GM12873 (cell line): ENCODE measurements around the gene ZNF366.

Experiments used
- TF ChIP-seq, protein P1 (sequence below): IDR thresholded peaks from 2 replicates; pipeline ENCODE4 v1.5.1; 2012; ENCODE audit warnings: low read depth, mild to moderate bottlenecking, moderate library complexity, low read length, control low read depth; ENCODE audit not compliant: insufficient read depth; ENCODE audit errors: missing control alignments

Gene ZNF366

GRCh38 chr5:72501488-72501887 is 5.7 kb downstream of the ZNF366 start:
- TF ChIP-seq, protein P1, sequence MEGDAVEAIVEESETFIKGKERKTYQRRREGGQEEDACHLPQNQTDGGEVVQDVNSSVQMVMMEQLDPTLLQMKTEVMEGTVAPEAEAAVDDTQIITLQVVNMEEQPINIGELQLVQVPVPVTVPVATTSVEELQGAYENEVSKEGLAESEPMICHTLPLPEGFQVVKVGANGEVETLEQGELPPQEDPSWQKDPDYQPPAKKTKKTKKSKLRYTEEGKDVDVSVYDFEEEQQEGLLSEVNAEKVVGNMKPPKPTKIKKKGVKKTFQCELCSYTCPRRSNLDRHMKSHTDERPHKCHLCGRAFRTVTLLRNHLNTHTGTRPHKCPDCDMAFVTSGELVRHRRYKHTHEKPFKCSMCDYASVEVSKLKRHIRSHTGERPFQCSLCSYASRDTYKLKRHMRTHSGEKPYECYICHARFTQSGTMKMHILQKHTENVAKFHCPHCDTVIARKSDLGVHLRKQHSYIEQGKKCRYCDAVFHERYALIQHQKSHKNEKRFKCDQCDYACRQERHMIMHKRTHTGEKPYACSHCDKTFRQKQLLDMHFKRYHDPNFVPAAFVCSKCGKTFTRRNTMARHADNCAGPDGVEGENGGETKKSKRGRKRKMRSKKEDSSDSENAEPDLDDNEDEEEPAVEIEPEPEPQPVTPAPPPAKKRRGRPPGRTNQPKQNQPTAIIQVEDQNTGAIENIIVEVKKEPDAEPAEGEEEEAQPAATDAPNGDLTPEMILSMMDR: no peak

DNA sequence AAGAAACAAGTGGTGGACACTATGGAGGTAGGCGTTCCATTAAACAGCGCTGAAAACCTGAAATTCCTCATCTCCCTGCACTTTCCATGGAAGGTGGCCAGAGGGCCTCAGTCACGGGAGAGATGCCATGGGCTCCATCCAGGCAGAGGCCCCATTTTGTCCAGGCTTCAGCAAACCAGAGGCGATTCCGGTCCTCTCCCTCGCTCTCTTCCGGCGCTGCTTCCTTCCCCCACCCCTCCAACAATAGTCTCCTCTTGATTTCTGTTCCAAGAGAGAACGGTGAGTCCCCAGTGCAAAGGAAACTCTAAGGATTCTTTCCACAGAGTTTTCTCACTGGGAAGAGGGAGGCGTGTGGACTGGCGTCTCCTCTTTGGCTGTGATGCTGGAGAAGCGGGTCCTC is 7.5 kb downstream of the ZNF366 start:
- TF ChIP-seq, protein P1: no peak

- TF ChIP-seq, protein P1: no peak
These were observed 8.1 kb downstream of the ZNF366 start for GRCh38 chr5:72499090-72499489.

DNA sequence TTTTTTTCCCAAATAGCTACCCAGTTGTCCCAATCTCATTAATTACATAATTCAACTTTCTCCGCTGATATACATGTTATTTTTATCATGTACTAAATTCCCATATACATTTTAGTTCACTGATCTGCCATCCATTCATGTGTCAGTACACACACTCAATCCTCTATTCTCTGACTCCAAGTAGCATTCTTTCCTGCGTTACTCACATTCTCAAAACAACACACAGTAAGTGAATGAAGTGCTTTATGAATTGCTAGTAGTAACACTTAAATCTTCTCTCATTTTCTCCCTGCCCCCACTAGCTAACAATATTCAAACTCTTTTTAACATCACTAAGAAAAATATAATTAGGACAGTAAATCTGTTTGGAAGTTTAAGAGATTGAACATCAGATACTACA is 8.9 kb downstream of the ZNF366 start:
- TF ChIP-seq, protein P1: no peak

- TF ChIP-seq, protein P1: no peak
These were observed 9.4 kb downstream of the ZNF366 start for GRCh38 chr5:72497823-72498222.

GRCh38 chr5:72495410-72495809 is 11.8 kb downstream of the ZNF366 start:
- TF ChIP-seq, protein P1: no peak

GRCh38 chr5:72494623-72495124 is 12.5 kb downstream of the ZNF366 start:
- TF ChIP-seq, protein P1: no peak
